HG02938 (cell line): ENCODE measurements around the gene PLPPR2.
"Not testable (repeated sequence)": the region's sequence is repeated elsewhere in the genome, so short reads cannot be mapped to it uniquely, and the experiment has no call there.

Experiments
- ATAC-seq: cut with Tn5 transposase; IDR thresholded peaks from one replicate; pipeline ENCODE4 v1.9.1; 2021; ENCODE audit warnings: mild to moderate bottlenecking, moderate library complexity; ENCODE audit not compliant: unreplicated experiment

Gene PLPPR2

GRCh38 chr19:11390933-11391680 is 35.9 kb downstream of the PLPPR2 start:
- no peak for ATAC-seq

GRCh38 chr19:11397089-11397610 is 41.9 kb downstream of the PLPPR2 start:
- ATAC-seq = no peak

- ATAC-seq = no peak
Measured at GRCh38 chr19:11399667-11400066, 44.4 kb downstream of the PLPPR2 start.

GRCh38 chr19:11400798-11401197 is 45.6 kb downstream of the PLPPR2 start:
- no peak for ATAC-seq

- no peak for ATAC-seq
Measured at GRCh38 chr19:11401808-11402543, 46.7 kb downstream of the PLPPR2 start.

GRCh38 chr19:11404588-11405222 is 49.5 kb downstream of the PLPPR2 start:
- no peak for ATAC-seq

GRCh38 chr19:11405846-11406643 is 50.8 kb downstream of the PLPPR2 start:
- no peak for ATAC-seq

GRCh38 chr19:11406703-11407236 is 51.5 kb downstream of the PLPPR2 start:
- not testable (repeated sequence) for ATAC-seq

GRCh38 chr19:11408591-11408990 is 53.4 kb downstream of the PLPPR2 start:
- no peak for ATAC-seq

- ATAC-seq = no peak
Measured at GRCh38 chr19:11410682-11411081, 55.5 kb downstream of the PLPPR2 start.

GRCh38 chr19:11414544-11414943 is 59.3 kb downstream of the PLPPR2 start:
- no peak for ATAC-seq
